Lung (tissue), 12 donors: Measurements from ENCODE around the gene PPP1R3F. TPM values are rescaled to one million over a fixed set of nuclear protein-coding genes. Genes with fewer than 3 reads are reported as not detected.
A peak's percentile ranks its signal among the peaks of the same experiment; 100 is the strongest.

Experiments used
- ATAC-seq: fragments of 200-7000 bp; cut with Tn5 transposase; one replicate; pipeline ENCODE4 v1.9.1; 2020; ENCODE audit warnings: moderate number of reproducible peaks; ENCODE audit not compliant: insufficient read depth, low FRiP score
- DNase-seq, 3 donors: peaks; one replicate each; pipeline ENCODE4 v3.0.0-alpha.2; 2013 to 2017
- H3K27ac ChIP-seq, 2 donors: one replicate each; pipeline ENCODE4 v1.5.1; 2013; ENCODE audit warnings: mild to moderate bottlenecking in 2 of 2, moderate library complexity in 2 of 2, control low read depth in 1 of 2, inconsistent platforms in 1 of 2, low read depth in 1 of 2, low read length in 1 of 2
- H3K27me3 ChIP-seq, 3 donors: one replicate each; pipeline ENCODE4 v1.5.1; 2013; ENCODE audit warnings: low read length in 2 of 3; ENCODE audit not compliant: control insufficient read depth in 3 of 3, insufficient read depth in 3 of 3
- H3K36me3 ChIP-seq, 4 donors: one replicate each; pipeline ENCODE4 v1.5.1; 2013; ENCODE audit warnings: low read length in 4 of 4, mild to moderate bottlenecking in 1 of 4, moderate library complexity in 1 of 4; ENCODE audit not compliant: control insufficient read depth in 4 of 4, insufficient read depth in 4 of 4
- H3K4me1 ChIP-seq, 5 donors: one replicate each; pipeline ENCODE4 v1.5.1; 2013; ENCODE audit warnings: low read length in 5 of 5, mild to moderate bottlenecking in 2 of 5, moderate library complexity in 1 of 5; ENCODE audit not compliant: control insufficient read depth in 5 of 5, insufficient read depth in 5 of 5
- H3K4me3 ChIP-seq: one replicate; pipeline ENCODE4 v1.5.1; 2013; ENCODE audit warnings: mild to moderate bottlenecking, control low read depth, moderate library complexity
- H3K9ac ChIP-seq, 2 donors: one replicate each; pipeline ENCODE4 v1.5.1; 2013; ENCODE audit warnings: low read length in 2 of 2, control low read depth in 1 of 2; ENCODE audit not compliant: insufficient read depth in 1 of 2
- H3K9me3 ChIP-seq, 4 donors: one replicate each; pipeline ENCODE4 v1.5.1; 2013; ENCODE audit warnings: low read length in 3 of 4, mild to moderate bottlenecking in 1 of 4, moderate library complexity in 1 of 4; ENCODE audit not compliant: control insufficient read depth in 4 of 4, insufficient read depth in 3 of 4
- CTCF ChIP-seq: IDR thresholded peaks from 2 replicates; pipeline ENCODE4 v1.5.1; 2012; ENCODE audit warnings: mild to moderate bottlenecking; ENCODE audit errors: control extremely low read depth, extremely low read depth
- WGBS, 2 donors: extraction: QIAGEN DNeasy Blood & Tissue Kit; methylation state at CpG; one replicate each; pipeline ENCODE4 v1.1.7; 2013; 5-methylcytosine and 5-hydroxymethylcytosine counted together
- polyA plus RNA-seq, 2 donors: library from polyadenylated mRNA; stranded (reverse); fragments of 200-250 nt; gene quantifications; one replicate each; pipeline ENCODE4 v1.2.1, GENCODE V29; 2013
- total RNA-seq, 2 donors: library from RNA; depleted of rRNA in 1 of 2; stranded (reverse); fragments of >200 nt in 1 of 2; gene quantifications; one replicate each; pipeline ENCODE4 v1.2.1, GENCODE V29; 2014 to 2021
- donor health status: control.
- donor health status: control.
- donor health status: Bipolar disorder and iron deficiency.
- donor health status: healthy.
- donor health status: DM: yes; HTN: yes; CAD: no.

The PPP1R3F gene
- total and polyA plus RNA-seq, 4 donors, result 2.0 to 7.6 (median 4.4) TPM

- no peak overlapping the region for H3K4me3 ChIP-seq
- H3K27ac ChIP-seq, result no peak overlapping the region
- DNase-seq, result no peak
- H3K27me3 ChIP-seq, result no peaks in the 10 kb centered on the region
- ATAC-seq, result no peak
- H3K4me1 ChIP-seq, result no peaks in the 10 kb centered on the region
- no peaks in the 10 kb centered on the region for H3K9me3 ChIP-seq
- TF ChIP-seq CTCF, result no peak
- no peaks in the 10 kb centered on the region for H3K36me3 ChIP-seq
- H3K9ac ChIP-seq, result no peak overlapping the region
- WGBS, 2 donors, result 92 to 100% methylated on average over 1 of the region's 1 CpG
Measured at GRCh38 chrX:49287665-49288064, 18.1 kb downstream of the PPP1R3F start.

- Histone ChIP-seq H3K9me3 (no peaks in the 10 kb centered on the region), H3K27me3 (no peaks in the 10 kb centered on the region), H3K9ac (no peak overlapping the region), H3K4me3 (no peak overlapping the region), H3K4me1 (no peaks in the 10 kb centered on the region), H3K36me3 (no peaks in the 10 kb centered on the region), H3K27ac (no peak overlapping the region)
- ATAC-seq (no peak), DNase-seq (no peak)
- 64 to 70% methylated on average over 6 to 7 of the region's 7 CpGs for WGBS, 2 donors
- no peak for TF ChIP-seq CTCF
Measured at GRCh38 chrX:49290215-49290614, 20.6 kb downstream of the PPP1R3F start.

- peak; percentile 52 to 65 (median 56) for DNase-seq
- Histone ChIP-seq H3K27me3 (no peaks in the 10 kb centered on the region), H3K36me3 (no peaks in the 10 kb centered on the region), H3K27ac (no peak overlapping the region), H3K9ac (no peak overlapping the region), H3K4me1 (no peaks in the 10 kb centered on the region), H3K9me3 (no peaks in the 10 kb centered on the region), H3K4me3 (no peak overlapping the region)
- WGBS, 2 donors, result 20 to 34% methylated on average over 11 of the region's 11 CpGs
- TF ChIP-seq CTCF, result peak; percentile 26
- peak; percentile 30 for ATAC-seq
Measured at GRCh38 chrX:49291615-49292337, 22.2 kb downstream of the PPP1R3F start.
